GM21619 (cell line): ENCODE measurements around the gene CHN2.

ENCODE experiments used
- ATAC-seq: cut with Tn5 transposase; IDR thresholded peaks from one replicate; pipeline ENCODE4 v1.9.1; 2021; ENCODE audit not compliant: unreplicated experiment

Gene CHN2

DNA sequence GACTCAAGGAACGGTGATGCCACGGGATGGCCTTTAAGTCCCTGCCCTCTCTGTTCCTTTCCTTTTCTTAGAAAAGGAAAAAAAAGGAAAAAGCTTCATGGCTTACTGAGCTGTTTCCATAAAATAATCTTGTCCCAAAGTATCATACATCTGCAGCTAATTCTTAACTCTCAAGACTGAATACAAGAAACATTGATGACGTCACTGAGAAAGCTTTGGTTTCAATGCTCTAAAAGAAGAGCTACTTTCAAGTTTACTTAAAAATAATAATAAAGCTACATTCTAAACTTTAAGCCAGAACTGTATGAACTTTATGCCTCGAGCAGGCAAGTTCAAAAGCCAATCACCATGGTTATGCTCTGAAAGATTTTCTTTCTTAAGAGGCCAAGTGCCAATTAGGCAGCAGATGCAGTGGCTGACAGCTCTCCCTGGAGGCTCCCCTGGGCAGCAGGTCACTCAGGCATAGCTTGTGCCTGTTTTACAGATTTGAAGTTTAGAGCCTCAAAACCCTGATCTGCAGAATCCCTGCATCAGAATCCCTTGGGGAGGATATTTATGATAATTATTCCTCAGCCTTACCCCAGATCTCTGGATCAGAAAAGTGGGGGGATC is 165.0 kb downstream of the CHN2 start:
- ATAC-seq, result no peak

- ATAC-seq, result no peak
These were observed 166.4 kb downstream of the CHN2 start for GRCh38 chr7:29360633-29361625.

DNA sequence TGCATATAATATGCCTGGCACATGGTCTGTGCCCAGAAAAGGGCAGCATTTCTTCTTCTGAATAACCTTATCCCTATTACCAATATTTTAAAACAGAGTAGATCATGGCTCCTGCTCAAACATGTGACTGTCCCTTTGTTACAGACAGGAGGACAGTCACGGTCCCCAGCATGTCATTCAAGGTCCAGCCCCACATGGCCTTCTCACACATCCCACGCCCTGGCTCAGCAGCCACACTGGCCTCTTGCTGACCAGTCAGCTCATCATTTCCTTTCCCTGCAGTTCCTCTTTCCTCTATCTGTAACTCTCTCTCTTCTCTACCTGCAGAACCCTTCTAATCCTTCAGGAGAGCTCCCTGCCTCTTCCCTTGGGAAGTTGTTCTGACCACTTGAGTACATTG is 167.8 kb downstream of the CHN2 start:
- no peak for ATAC-seq

- ATAC-seq, result no peak
These were observed 169.3 kb downstream of the CHN2 start for GRCh38 chr7:29363636-29364425.

- no peak for ATAC-seq
These were observed 170.1 kb downstream of the CHN2 start for GRCh38 chr7:29364661-29365060.

DNA sequence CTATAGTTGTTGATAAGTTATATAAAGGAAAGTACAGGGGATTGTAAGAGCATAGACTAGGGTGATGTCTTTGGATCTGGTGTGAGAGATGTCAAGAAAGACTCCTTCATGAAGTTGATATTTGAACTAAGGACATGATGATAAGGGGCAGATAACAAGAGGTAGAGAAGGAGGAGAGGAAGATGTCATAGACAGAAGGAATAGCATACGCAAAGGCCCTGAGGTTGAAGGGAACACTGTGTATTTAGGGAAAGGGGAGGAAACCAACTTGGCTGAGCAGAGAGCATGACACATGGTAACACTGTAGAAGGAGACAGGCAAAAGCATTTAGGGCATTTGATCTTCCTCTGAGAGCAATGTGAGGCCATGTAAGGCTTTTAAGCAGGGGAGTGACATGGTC is 170.8 kb downstream of the CHN2 start:
- ATAC-seq, result no peak

DNA sequence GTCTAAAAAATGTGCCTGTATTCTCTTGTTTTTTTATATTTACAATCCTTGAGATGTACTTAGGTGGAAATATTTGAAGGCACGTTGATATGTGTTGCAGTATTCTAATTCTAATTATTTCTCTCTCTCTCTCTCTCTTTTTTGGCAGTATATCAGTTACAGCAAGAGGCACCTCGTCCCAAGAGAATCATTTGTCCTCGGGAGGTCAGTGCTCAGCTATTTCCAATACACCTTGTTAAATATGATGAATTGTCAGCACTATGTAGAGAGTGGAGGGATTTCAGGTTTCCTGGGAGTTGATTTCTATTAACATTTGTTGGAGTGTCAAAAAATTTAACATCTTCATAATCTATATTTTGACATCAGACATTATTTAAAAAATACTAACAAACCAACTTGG is 173.2 kb downstream of the CHN2 start:
- no peak for ATAC-seq

GRCh38 chr7:29369909-29370488 is 175.4 kb downstream of the CHN2 start:
- no peak for ATAC-seq

GRCh38 chr7:29370531-29371314 is 176.1 kb downstream of the CHN2 start:
- ATAC-seq, result no peak

DNA sequence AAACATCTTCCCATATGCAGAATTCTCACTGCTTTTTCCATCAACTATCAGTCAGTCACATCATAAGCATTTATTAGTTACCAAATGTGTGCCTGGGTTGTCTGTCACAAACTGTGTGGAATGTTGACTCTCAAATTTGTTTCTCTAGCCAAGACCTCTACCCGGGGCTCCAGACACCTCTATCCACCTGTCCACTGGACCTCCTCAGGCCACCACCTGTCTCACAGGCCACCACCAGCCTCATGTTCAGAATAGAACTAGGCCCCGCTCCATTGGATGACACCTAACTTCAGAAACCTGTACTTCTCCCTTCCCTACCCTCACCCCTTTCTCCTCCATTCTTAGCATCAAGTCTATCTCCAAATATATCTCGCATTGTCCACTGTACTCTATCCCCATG is 176.9 kb downstream of the CHN2 start:
- no peak for ATAC-seq

DNA sequence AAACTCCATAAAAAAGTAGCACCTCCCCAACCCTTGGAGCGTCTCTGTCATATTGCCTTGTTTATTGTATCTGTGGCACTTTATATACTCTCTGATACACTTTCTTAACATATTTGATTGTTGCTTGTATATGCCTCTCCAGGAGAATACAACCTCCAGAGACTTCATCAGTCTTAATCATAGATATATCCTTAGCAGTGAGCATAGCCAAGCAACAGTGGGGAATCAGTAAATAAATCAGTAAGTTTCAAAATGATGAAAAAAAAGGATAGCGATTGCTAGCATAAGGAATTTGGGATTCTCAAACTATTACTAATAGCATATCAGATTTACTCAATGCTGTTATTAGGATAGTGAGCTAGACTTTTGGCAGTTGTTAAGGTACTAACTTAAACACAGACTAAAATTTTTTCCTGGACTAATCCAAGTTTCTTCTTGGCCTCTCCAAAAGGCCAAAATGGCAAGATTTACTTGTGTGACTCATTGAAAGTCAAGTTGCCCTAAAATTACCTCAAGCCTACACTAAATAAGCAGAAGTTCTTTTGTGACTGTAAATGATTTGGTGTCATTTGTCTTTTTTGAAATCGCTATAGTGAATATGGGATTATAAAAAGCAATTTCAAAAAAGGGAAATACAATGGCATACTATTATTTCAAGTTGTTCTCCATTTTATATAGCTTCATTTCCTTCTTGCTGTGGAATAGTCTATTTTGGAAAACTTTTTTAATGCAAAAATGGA is 177.9 kb downstream of the CHN2 start:
- no peak for ATAC-seq

GRCh38 chr7:29375641-29376562 is 181.3 kb downstream of the CHN2 start:
- ATAC-seq, result no peak

- ATAC-seq, result no peak
These were observed 183.1 kb downstream of the CHN2 start for GRCh38 chr7:29377718-29378117.

GRCh38 chr7:29379551-29379950 is 185.0 kb downstream of the CHN2 start:
- no peak for ATAC-seq

DNA sequence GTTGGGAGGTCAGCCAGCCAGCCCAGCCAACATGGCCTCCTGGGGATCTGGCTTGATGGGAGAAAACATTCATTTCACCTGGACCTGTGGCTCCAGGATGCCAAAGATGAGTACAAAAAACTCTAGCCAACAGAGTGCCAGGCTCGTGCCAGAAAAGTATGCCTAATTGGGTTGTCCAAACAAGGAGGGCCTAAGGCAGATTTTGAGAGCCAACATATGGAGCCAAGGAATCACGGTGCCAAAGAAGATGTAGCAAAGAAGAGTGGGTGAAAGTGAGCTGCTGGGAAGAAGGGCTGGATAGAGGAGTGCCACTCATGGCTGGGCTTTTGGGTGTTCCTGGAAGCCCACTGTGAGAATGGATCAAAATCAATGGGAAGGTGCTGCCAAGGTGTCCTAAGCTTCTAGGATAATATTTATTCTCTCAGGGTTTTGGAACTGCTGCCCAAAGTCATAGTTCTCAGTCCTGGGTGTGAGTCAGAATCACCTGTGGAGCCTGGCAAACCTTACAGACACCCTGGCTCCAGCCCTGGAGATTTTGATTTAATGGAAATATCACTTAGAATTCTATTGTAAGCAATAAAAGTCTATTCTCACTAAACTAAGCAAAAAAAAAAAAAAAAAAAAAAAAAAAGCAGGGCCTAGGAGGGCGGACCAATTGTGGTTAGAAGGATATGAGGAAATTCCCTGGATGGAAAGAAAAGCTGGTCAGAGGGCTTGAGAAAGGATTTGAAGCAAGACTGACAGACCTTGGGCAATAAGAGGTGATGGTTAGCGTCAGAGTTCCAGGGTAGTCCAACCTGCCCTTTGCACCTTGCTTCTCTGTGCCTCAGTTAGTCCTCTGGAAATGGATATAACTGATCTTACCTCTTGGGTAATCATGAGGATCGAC is 186.9 kb downstream of the CHN2 start:
- no peak for ATAC-seq

GRCh38 chr7:29384277-29384676 is 189.7 kb downstream of the CHN2 start:
- no peak for ATAC-seq

- no peak for ATAC-seq
These were observed 190.7 kb downstream of the CHN2 start for GRCh38 chr7:29385214-29385814.
